OCI-LY7 (cell line): ENCODE measurements around the gene TMEM131L.

ENCODE experiments used
- EZH2phosphoT487 ChIP-seq: fragments of 200-600 bp; sonication (generic); IDR thresholded peaks from 2 replicates; pipeline ENCODE4 v1.6.1; 2018; ENCODE audit warnings: low read depth, borderline replicate concordance, mild to moderate bottlenecking, mixed run types, antibody characterized with exemption, low read length, moderate library complexity, mixed read lengths
- TF ChIP-seq, protein P1 (sequence below): fragments of 200-600 bp; sonication (generic); conservative IDR thresholded peaks from 2 replicates; pipeline ENCODE4 v1.5.1; 2014; ENCODE audit warnings: mild to moderate bottlenecking, antibody characterized with exemption, low read length, moderate library complexity, mixed read lengths

GRCh38 chr4:153519687-153520086 is 53.5 kb downstream of the TMEM131L start:
- TF ChIP-seq, protein P1, sequence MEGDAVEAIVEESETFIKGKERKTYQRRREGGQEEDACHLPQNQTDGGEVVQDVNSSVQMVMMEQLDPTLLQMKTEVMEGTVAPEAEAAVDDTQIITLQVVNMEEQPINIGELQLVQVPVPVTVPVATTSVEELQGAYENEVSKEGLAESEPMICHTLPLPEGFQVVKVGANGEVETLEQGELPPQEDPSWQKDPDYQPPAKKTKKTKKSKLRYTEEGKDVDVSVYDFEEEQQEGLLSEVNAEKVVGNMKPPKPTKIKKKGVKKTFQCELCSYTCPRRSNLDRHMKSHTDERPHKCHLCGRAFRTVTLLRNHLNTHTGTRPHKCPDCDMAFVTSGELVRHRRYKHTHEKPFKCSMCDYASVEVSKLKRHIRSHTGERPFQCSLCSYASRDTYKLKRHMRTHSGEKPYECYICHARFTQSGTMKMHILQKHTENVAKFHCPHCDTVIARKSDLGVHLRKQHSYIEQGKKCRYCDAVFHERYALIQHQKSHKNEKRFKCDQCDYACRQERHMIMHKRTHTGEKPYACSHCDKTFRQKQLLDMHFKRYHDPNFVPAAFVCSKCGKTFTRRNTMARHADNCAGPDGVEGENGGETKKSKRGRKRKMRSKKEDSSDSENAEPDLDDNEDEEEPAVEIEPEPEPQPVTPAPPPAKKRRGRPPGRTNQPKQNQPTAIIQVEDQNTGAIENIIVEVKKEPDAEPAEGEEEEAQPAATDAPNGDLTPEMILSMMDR = no peak
- TF ChIP-seq EZH2phosphoT487 = no peak
